Dermis blood vessel endothelial cell (primary cell): ENCODE measurements around the gene NT5C1A. TPM values are rescaled to one million over a fixed set of nuclear protein-coding genes. Genes with fewer than 3 reads are reported as not detected.

Experiments used
- DNase-seq: peaks from one replicate; pipeline ENCODE4 v3.0.0; 2010
- total RNA-seq: library from RNA; depleted of rRNA; stranded (reverse); fragments of >200 nt; gene quantifications from 2 replicates; pipeline ENCODE4 v1.2.3, GENCODE V29; 2014

The NT5C1A gene
- total RNA-seq, 1 donor from 2014 or later = not detected

GRCh38 chr1:39689214-39689613 is 17.3 kb upstream of the NT5C1A start:
- DNase-seq = no peak

GRCh38 chr1:39688706-39689105 is 16.8 kb upstream of the NT5C1A start:
- no peak for DNase-seq

GRCh38 chr1:39687243-39687642 is 15.3 kb upstream of the NT5C1A start:
- no peak for DNase-seq

- DNase-seq = no peak
These were observed 13.2 kb upstream of the NT5C1A start for GRCh38 chr1:39685071-39685470.

- no peak for DNase-seq
These were observed 12.4 kb upstream of the NT5C1A start for GRCh38 chr1:39684313-39684664.

DNA sequence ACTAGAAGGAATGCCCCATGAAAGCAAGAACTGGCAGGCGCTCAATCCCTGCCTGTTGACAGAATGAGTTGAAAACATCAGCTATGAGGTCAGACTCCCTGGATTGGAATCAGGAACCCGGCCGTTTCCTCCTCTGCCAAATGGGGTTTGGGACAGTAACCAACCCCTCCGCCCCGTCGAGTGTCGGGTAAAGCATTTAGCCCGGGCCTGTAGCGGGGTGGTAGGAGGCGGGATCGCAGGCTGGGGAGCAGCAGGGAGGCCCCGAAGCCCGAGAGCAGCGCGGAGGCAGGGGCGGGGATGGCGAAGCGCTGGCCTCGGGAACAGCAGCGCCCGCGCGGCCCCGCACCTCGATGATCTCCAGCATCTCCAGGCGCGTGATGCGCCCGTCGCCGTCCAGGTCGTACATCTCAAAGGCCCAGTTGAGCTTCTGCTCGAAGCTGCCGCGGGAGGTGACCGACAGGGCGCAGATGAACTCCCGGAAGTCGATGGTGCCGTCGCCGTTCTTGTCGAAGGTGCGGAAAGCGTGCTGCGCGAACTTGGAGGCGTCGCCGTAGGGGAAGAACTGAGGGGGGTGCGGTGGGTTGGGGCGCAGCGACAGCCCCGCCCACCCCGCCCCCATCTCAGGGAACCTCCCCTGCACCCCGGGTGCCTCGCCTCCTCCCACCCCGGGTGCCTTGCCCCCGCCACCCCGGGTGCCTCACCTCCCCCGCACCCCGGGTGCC is 11.8 kb upstream of the NT5C1A start:
- DNase-seq = no peak

DNA sequence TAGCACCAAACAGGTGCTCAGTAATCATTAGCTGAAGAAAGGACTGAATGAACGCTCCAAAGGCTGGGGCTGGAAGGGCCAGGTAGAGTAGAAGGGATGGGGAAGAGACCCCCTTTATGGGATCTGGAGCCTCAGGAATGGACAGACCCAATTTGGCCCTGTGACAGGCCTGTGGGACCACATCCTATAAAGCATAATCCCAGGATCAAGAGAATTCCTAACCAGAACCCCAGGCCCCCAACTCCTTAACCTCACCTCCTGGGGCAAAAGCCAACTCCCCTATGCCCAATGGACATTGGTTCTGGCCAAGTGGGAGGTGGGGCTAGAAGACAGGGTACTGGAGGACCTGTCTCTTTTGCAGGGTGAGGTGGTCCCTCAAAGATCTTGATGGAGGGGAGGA is 10.1 kb upstream of the NT5C1A start:
- no peak for DNase-seq

DNA sequence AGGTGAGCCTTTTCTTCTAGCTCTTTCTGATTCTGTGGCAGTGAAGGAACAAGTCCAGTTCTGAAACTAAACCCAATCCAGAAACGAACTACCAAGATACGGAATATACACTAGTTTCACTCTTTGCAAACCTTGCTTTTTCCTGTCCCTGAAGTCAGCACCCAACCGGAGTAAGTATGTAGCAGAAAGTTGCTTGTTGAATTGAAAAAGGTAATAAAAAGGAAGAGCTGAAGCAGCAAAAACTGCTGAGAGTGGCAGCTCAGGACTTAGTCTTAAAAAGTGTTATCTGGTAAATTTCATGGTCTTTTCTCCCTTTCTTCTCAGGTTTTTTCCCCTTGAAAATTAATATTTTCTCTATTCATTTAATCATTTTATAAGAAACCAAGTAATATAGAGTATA is 9.4 kb upstream of the NT5C1A start:
- no peak for DNase-seq

DNA sequence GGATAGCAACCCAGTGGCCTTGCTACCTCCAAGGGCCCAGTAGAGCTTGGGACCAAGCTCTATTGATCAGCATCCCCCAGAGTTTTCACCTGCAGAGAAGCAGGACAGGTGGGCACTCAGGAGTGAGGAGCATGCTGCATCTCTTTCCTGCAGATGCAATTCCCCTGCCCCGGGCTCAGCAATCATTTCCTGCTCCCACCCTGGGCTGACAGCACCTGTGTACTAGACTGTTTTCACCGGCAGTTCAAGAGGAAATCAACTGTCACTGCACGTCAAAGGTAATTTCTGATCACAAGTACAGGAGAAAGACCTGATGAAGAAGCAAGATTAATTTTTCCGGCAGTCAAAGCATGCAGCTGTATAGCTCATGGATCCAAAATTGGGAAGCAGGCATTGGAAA is 8.8 kb upstream of the NT5C1A start:
- DNase-seq = no peak

GRCh38 chr1:39679821-39680220 is 7.9 kb upstream of the NT5C1A start:
- no peak for DNase-seq

- no peak for DNase-seq
These were observed 7.0 kb upstream of the NT5C1A start for GRCh38 chr1:39678889-39679288.

DNA sequence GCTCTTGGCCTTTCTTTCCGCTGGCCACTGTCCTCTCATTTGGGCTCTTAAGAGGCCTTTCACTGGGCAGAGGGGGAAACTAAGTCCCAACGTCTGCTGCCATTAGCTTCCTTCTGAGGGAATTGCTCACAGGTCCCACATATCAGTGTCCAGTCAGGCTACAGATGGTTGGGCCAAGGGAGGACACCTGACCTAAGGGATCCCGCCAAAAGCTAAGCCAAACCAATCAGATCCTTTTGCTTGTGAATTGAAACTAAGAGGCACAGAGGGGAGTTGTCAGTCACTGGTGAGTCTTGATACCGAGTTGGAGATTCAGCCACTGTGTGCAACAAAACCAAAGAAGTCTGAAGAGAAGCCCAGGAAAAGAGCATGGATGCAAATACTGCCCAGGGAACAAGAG is 5.7 kb upstream of the NT5C1A start:
- no peak for DNase-seq

DNA sequence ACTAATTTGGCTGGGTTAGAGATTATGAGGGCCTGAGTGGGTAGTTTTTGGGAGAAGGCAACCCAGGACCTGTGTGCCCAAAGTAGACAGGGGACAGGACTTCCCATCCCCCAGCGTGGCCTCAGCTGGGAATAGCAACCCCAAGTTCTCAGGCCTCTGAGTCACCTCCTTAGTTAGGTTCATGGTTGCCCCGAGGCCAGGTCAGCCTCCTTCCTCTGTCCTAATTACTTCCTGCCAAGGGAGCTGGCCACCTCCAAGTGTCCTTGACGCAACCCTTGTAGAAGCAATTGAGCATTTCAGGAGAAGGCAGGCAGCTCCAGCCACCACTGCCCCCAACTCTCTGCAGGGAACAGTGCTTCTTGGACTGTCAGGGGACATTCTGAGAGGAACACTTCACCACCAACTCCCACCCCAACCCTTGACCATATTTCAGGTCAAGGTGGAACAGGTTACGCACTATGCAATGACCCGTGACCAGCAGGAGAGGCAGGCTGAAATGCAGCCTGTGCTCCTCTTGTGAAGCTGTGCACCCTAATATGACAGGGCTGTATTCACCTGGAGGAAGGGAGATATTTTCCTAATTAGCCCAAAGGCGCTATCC is 5.1 kb upstream of the NT5C1A start:
- no peak for DNase-seq

GRCh38 chr1:39675220-39675619 is 3.3 kb upstream of the NT5C1A start:
- no peak for DNase-seq

GRCh38 chr1:39673215-39673614 is 1.3 kb upstream of the NT5C1A start:
- no peak for DNase-seq

GRCh38 chr1:39672551-39672947 is 642 bp upstream of the NT5C1A start:
- peak; percentile 38 for DNase-seq

DNA sequence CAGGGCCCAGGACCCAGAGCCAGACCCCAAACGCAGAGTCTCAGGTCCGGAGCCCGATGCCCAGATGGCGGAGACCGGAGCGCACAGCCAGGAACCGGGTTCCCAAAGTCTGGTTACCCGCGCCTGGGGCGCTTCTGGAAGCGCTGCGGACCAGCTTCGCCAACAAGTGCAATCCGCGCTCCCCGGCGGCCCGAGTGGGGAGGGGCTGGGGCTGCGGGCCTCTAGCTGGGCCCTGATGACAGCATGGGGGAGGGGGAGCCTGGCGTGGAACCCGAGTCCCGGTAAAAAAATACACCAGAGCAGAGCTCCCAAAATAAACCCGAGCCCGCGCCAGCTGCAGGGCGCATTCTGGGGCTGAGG is 494 bp downstream of the NT5C1A start:
- no peak for DNase-seq

DNA sequence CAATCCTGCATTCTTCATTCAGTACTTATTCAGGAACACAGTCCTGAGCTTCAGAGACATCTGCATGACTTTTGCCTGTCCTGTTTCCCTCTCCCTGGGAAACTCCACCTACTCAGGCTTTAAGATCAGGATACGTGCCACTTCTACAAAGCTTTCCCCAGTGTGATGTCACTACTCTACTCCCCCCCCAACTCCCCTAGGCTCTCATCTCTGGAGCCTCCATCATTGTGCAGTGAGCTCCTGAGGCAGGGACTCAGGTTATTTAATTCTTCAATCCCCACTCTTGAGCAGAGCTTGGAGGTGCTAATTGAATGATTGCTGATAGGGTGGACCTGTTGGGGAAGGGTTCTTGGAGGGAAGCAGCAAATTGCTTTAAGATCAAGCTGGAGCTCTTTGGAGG is 1.2 kb downstream of the NT5C1A start:
- no peak for DNase-seq

- DNase-seq = no peak
These were observed 3.0 kb downstream of the NT5C1A start for GRCh38 chr1:39668894-39669293.

DNA sequence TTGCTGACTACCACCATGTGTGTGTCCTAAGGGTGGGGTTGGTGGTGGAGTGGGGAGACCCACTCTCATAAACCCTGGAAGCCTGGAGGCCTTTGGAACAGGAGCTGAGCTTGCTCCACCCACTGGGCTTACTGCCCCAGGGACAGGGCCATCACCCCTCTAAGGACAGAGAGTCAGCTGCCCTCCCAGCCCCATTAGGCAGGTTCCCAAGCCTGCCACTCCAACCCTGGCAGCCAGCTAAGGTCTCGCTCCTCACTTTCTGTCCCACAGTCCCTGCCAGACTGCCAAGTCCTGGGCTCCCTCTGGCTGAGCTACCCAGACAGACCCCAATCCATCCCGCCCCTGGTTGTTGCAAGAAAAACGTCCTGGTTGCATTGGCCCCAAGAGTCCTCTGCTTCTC is 3.8 kb downstream of the NT5C1A start:
- DNase-seq = no peak

DNA sequence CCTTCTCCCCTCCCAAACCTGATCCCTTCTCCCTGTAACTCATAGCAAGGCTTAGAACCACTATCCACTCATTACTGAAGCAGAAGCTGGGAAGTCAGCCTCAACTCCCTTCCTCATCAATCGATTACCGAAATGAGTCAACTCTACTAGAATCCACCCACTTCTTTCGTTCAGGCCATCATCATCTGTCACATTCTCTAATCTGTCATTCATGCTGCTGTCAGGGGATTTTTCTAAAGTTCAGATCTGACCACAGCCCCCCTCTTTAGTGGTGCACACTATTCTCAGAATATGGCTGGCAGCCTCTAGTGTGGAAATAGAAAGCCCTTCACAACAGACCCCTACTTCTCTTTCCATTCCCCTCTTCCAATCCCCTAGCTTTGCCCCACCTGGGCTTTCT is 5.1 kb downstream of the NT5C1A start:
- DNase-seq = no peak

DNA sequence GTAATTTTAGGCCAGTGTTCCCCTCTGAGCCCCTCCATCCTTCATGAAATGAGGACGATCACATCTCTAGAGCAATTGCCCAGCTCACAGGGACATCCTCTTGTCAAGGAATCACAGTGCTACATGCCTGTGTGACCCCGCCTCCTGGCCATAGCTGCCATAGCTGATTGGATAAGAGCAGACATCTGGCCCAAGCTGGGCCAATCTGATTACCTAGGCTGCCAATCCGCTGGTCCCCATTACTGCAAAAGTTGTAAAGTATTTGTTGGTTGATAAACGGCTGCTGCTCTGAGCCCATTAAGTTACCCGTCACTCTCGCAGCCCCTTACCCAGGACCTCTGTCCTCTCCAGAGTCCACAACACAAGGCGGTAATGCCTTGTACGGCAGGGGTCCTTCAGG is 8.3 kb downstream of the NT5C1A start:
- no peak for DNase-seq

GRCh38 chr1:39662861-39663260 is 9.0 kb downstream of the NT5C1A start:
- DNase-seq = no peak

GRCh38 chr1:39659538-39659937 is 12.4 kb downstream of the NT5C1A start:
- no peak for DNase-seq

DNA sequence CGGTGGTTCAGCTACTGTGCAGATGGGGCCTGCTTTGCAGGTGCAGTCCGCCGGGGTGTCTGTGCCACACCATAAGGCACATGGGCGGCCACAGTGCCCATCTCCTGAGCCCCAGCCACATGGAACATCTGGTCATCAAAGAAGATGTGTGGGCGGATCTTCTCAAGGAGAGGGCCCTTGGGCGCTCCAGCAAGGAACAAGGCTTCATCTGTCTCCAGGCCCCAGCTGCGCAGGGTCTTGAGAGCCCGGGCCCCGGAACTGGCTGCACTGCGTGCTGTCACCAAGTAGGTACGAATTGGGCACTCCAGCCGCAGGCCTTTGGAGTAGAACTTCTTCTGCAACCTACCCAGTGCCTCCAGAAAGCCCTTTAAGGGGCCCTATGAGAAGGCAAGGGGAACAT is 12.8 kb downstream of the NT5C1A start:
- no peak for DNase-seq
